ENCODE measurements around the gene ANKRD39.
A peak's percentile ranks its signal among the peaks of the same experiment; 100 is the strongest.
"Not testable (repeated sequence)": the region's sequence is repeated elsewhere in the genome, so short reads cannot be mapped to it uniquely, and the experiment has no call there.

ANKRD39 gene

DNA sequence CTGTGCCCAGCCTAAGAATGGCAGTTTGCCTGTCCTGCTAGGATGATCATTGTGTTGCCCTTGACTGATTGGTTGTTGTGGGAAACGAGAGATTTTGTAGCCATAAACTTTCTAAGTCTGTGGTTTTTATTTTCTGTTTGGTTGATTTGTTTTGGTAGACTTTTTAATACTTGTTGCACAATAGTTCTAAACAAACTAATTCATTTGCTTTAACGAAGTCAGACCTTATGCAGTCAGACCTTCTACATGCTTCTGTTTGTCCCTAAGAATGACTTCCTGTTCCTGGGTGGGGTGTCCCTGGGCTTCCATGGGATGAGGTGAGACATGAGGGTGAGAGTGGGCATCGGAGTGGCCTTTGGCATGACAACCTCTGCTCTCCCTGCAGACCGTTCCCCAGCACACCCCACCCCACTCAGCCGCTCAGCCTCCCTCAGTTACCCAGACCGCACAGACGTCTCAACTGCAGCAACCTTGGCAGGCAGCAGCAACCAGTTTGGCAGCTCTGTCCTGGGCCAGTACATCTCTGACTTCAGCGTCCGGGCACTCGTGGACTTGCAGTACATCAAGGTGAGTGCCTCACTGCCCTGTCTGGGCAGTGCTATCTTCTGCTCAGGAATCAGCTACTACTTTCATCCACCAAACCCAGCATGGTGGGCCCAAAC is 49.5 kb downstream of the ANKRD39 start:
- no peak for DNase-seq (ENCODE audit: low read depth)

DNA sequence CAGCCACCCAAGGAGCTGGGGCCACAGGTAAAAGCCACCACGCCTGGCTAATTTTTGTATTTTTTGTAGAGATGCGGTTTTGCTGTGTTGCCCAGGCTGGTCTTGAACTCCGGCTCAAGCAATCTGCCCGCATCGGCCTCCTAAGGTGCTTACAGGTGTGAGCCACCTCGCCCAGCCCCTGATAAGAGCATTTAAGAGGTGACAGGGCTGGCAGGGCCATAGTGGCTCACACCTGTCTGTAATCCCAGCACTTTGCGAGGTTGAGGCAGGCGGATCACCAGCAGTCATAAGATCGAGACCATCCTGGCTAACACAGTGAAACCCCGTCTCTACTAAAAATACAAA is 50.7 kb downstream of the ANKRD39 start:
- no peak for DNase-seq (ENCODE audit: low read depth)

DNA sequence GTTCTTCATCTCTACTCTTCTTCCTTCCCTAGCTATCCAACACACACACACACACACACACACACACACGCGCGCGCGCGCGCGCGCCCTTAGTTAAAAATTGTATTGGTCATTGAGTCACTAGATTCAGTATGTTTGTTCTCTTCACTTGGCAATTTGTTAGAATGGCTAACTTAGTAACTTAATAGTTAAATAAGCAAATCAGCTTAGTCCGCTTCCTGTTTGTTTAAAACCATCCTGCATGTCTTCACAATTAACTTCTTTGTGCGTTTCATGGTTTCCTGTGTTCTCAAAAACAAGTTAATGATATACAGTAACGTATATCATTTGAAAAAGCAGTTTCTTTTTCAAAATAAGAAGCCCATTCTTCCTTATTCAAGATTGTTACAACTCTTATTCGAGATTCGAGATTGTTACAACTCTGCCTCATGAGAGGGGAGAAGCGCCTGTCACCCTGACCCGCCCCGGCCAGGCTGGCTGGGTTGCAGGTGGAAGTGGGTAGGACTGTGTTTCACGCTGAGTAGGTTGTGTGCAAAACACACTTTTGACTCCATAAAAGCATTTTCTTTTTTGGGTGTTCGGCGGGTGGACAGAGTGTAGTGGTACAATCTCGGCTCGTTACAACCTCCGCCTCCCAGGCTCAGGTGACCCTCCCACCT is 51.2 kb downstream of the ANKRD39 start:
- DNase-seq (ENCODE audit: low read depth): no peak

DNA sequence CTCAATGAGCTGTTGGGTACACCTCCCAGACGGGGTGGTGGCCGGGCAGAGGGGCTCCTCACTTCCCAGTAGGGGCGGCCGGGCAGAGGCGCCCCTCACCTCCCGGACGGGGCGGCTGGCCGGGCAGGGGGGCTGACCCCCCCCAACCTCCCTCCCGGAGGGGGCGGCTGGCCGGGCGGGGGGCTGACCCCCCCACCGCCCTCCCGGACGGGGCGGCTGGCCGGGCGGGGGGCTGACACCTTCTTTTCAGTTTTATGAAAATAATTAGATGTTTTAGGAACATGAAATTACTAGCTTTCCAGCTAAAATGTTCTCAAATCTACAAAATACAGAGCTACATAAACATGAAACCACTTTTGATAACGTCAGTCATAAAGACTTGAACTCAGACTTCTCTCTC is 51.9 kb downstream of the ANKRD39 start:
- not testable (repeated sequence) for DNase-seq (ENCODE audit: low read depth)

DNA sequence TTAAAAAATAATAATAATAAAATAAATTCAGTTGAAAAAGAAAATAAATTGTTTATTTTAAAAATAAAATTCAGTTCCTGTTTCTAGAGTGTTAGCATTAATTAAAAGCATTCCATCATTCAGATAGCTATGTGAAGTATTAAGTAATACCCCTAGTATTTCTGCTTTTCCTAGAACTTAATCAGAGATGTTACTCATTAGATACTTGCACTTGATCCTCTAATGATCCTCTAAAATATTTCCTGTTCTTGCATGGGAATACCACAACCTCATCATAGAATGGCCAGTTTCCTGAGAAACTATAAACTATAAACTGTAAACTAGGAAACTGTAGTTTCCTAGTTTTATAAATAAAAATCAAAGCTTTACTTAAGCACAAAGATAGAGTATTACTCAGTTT is 52.8 kb downstream of the ANKRD39 start:
- DNase-seq (ENCODE audit: low read depth): no peak

DNA sequence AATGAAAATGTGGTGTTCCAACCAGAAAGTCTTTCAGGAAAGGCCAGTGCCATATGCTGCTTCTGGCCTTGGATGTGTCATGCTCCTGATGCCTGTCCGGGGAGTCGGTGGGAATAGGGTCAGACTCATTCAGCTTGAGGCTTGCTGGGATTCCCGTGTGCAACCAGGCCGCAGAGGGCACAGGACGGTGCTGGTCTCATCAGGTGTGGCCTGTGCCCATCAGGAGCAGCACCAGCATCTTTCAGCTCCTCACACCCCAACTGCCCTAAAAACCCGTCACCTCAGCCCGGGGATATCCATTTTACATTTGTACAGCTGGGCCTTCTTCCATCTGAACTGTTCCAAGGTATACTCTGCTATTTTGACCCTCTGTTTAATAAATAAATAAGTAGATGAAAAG is 55.1 kb downstream of the ANKRD39 start:
- DNase-seq (ENCODE audit: low read depth): no peak

DNA sequence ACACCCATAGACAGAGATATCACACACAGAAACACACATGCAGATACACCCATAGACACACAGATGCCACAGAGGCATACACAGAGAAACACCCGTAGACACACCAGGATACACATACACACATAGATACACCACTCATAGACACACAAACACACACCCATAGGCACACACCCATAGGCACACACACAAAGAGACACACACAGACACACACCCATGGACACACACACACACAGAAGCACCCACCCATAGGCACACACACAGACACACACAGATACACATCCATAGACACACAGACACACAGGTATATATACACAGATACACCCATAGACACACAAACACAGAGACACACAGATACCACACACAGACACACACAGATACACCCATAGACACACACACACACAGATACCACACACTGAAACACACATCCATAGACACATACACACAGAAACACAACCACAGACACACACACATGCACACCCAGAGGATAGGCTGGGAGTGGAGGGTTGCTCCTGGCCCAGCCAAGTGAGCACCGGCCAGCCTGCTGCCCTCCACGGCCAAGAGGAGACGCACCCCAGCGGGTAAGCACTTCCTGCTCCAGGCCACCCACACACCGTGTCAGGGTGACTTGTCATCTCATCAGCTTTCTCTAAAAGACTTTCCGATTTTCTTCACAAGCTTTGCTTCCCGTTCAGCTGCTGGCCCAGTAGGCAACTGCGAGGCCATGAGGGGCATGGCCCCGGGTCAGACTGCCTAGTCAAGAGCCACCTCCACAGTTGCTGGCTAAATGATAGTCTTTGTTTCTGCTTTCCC is 55.8 kb downstream of the ANKRD39 start:
- DNase-seq (ENCODE audit: low read depth): peak; percentile 26

DNA sequence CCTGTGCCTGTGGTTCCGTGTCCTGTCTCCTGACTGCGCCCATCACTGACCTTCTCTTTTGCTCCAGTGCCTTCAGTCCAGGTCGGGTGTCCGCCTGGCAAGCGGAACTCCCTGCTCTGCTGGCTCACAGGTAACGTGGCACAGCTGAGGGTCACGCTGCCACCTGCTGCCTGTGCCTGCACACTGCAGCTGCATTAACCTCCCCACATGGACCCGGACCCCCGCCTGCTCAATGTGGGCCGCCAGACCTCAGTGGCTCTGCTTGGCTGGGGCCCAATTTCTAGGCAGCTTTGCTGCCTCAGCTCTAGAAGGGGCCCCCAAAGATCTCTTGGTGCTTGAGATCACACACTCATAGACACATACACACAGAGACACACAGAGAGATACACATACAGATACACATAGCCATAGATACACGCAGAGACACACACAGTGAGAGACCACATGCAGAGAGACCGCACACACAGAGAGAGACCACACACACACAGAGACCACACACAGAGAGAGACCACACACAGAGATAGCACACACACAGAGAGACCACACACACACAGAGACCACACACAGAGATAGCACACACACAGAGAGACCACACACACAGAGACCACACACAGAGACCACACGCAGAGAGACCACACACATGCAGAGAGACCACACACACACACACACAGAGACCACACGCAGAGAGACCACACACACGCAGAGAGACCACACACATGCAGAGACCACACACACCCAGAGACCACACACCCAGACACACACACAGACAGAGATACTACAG is 56.6 kb downstream of the ANKRD39 start:
- DNase-seq (ENCODE audit: low read depth): peak; percentile 57

DNA sequence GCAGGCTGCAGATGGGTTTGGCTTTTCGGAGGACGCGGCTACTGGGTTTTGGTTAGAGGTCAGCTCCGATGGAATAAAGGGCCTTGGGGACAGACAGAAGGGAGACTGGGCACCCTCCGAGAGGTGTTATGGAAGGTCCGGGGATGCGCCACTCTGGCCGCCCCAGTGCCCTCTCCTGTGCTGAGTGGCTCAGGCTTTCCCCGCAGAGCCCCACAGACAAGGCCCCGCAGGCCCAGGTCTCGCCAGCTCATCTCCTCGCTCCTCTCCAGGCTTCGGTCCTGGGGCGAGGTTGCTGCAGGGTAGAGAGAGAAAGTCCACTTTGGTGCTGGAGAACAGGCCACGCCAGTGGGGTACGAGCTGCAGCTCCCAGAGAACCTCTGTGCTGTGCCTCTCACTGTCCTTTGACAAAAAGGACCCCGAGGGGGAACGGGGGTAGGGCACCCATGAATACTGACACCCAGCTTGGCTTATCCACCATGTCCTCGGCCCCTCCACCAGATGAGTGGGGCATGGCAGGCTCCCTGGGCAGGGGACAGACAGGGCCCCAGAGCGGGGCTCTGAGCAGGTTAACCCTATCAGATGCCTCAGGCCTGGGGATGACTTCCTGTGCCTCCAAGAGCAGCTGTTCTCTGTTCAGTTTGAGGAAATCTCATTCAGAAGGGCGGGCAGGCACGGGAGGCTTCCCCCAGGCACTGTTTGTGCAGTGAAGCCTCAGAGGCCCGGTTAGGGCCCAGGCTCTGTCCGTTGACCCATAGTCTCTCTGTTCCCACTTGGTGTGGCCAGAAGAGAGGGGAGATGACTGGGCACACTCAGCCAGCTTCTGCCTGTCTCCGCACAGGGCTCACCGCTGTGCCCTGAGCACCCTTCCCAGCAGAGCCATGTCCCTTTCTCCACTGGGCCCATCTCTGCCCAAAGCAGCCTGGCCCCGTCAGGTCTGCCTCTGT is 57.5 kb downstream of the ANKRD39 start:
- DNase-seq (ENCODE audit: low read depth): no peak

DNA sequence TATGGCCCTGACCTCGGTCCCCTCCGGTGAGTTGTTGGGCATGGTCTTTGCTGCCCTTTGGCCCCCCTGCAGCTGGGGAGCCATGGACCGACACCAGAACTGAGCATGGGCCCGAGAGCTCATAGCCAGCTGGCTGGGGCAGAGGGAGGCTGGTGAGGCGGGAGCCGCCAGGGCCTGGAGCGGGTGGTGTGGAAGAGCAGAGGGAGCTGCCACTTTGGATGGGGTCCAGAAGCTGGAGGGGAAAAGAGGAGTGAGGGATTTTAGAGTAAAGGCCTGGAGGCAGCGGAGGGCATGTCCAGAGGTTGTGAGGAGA is 58.2 kb downstream of the ANKRD39 start:
- no peak for DNase-seq (ENCODE audit: low read depth)

DNA sequence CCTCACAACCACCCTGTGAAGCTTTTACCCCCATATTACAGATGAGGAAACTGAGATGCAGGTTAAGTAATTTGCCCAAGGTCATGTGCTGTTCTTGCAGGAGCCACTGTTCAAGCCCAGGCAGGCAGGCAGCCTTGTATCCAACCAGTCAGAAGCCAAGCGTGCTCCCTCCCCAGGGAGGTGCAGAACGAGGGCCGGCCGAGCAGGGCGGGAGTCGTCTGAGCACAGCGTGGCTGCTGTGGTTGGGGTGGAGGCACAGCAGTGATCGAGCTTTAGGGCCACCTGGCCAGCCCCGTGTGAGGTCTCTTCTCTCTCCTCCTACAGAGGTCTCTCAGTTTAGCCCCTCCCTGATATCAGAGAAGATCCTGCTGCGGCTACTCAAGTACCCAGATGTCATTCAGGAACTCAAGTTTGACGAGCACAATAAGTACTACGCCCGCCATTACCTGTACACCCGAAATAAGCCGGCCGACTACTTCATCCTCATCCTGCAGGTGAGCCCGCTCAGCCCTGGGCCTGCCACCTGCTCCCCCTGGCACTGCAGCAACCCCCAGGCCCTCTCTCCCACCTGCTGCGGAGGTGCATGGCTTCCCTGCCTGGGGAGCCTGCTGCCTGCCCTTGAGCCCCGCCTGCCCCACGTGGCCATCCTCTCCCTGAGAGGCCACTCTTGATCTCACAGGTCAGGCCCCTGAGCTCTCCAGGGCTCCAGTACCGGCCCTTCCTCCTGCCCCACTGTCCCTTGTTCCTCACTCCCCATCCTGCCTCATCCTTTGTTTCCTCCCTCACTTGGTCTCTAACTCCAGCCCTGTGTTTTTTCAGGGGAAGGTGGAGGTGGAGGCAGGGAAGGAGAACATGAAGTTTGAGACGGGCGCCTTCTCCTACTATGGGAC is 58.8 kb downstream of the ANKRD39 start:
- no peak for DNase-seq (ENCODE audit: low read depth)
